Sigmoid colon (tissue), 7 donors: ENCODE data around the gene RHOJ. TPM values are rescaled to one million over a fixed set of nuclear protein-coding genes. Genes with fewer than 3 reads are reported as not detected.
A peak's percentile ranks its signal among the peaks of the same experiment; 100 is the strongest.

Experiments used
- DNase-seq: peaks from one replicate; pipeline ENCODE4 v3.0.0-alpha.2; 2019
- H3K27ac ChIP-seq, 4 donors: fragments of 200-600 bp; sonication (generic); one replicate each; pipeline ENCODE4 v1.5.1; 2016 to 2019; ENCODE audit warnings: mild to moderate bottlenecking in 1 of 4
- H3K27me3 ChIP-seq, 3 donors: fragments of 200-600 bp; sonication (generic); one replicate each; pipeline ENCODE4 v1.5.1; 2019; ENCODE audit warnings: mild to moderate bottlenecking in 1 of 3
- H3K36me3 ChIP-seq, 4 donors: fragments of 200-600 bp; sonication (generic); one replicate each; pipeline ENCODE4 v1.5.1; 2016 to 2019
- H3K4me1 ChIP-seq, 4 donors: fragments of 200-600 bp; sonication (generic); one replicate each; pipeline ENCODE4 v1.5.1; 2017 to 2019
- H3K4me3 ChIP-seq, 4 donors: fragments of 200-600 bp; sonication (generic); one replicate each; pipeline ENCODE4 v1.5.1; 2017 to 2019; ENCODE audit warnings: mild to moderate bottlenecking in 2 of 4, moderate library complexity in 1 of 4
- H3K9me3 ChIP-seq, 4 donors: fragments of 200-600 bp in 3 of 4; sonication (generic) in 3 of 4; one replicate each; pipeline versions ENCODE4 v1.5.1 to v1.6.1; 2013 to 2019
- CTCF ChIP-seq, 4 experiments: fragments of 450-650 bp in 3 of 4; fragments of 200-600 bp in 1 of 4; IDR thresholded peaks; one replicate each; pipeline ENCODE4 v1.5.1; 2016 to 2019; ENCODE audit warnings: antibody characterized with exemption in 4 of 4, mild to moderate bottlenecking in 3 of 4, moderate library complexity in 2 of 4
- EP300 ChIP-seq, 4 donors: sonication (generic); formaldehyde crosslinking; IDR thresholded peaks; one replicate each; pipeline ENCODE4 v1.6.1; 2017; ENCODE audit warnings: antibody characterized with exemption in 4 of 4
- POLR2A ChIP-seq, 2 donors: fragments of 450-650 bp; IDR thresholded peaks; one replicate each; pipeline ENCODE4 v1.6.1; 2016; ENCODE audit warnings: antibody characterized with exemption in 2 of 2, mild to moderate bottlenecking in 2 of 2, moderate library complexity in 2 of 2
- POLR2AphosphoS5 ChIP-seq, 4 donors: sonication (generic); formaldehyde crosslinking; IDR thresholded peaks; one replicate each; pipeline ENCODE4 v1.6.1; 2017; ENCODE audit warnings: antibody characterized with exemption in 4 of 4
- WGBS, 2 donors: extraction: QIAGEN DNeasy Blood & Tissue Kit; methylation state at CpG; one replicate each; pipeline ENCODE4 v1.1.7; 2013; 5-methylcytosine and 5-hydroxymethylcytosine counted together
- intact Hi-C: fragments of 100-400 bp; cut with DNase I; formaldehyde crosslinking; loops from one replicate; pipeline ENCODE4 v1.15.1; 2023
- polyA plus RNA-seq, 3 donors: library from polyadenylated mRNA; stranded (reverse); fragments of 200-250 nt; gene quantifications; one replicate each; pipeline ENCODE4 v1.2.3, GENCODE V29; 2013
- total RNA-seq, 4 donors: library from RNA; depleted of rRNA; stranded (reverse); fragments of >200 nt; gene quantifications; one replicate each; pipeline ENCODE4 v1.1.0, GENCODE V29; 2016
- donor health status: healthy with polysubstance abuse.
- donor health status: Bipolar disorder and iron deficiency.
- donor health status: healthy.

The RHOJ gene
- 10 to 100 TPM in 2 of 4 donors, 1 to 10 TPM in 2; 5.3 to 28.5 (median 10.3) TPM for total RNA-seq
- 1 to 10 TPM; 1.6 to 6.6 (median 6.4) TPM for polyA plus RNA-seq

DNA sequence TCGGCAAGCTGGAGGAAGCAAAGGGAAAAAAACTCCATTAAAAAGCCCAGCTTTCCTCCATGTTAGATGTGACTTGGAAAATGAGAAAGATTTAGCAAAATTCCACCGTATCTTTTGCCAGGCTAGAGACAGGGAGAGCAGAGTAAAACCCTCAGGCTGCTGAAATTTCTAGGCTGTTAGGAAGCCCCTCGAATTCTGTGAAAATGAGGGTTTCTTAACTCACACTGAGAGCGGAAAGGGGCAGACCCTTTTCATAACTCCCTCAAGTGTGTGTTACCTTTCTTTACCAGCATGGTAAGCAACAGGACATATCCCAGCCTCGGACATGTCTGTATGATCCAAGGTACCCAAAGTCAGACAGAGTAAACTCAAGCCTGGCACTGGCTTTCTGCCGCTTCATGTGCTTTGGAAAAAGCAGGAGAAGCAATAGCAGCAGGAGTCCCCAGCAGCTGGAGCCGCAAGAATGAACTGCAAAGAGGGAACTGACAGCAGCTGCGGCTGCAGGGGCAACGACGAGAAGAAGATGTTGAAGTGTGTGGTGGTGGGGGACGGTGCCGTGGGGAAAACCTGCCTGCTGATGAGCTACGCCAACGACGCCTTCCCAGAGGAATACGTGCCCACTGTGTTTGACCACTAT, at the start of gene RHOJ:
TSS of gene RHOJ (plus strand) at position 37 of the 637 bp plus-strand sequence. CDS start at position 464, 427 bp downstream.
- H3K36me3 ChIP-seq, result no peaks in the 10 kb centered on the region
- H3K4me3 ChIP-seq, result peak within 1 kb of the TSS; percentile 43 to 53 (median 50)
- H3K27ac ChIP-seq, result peak within 1 kb of the TSS; percentile 77 to 91 (median 86)
- TF ChIP-seq EP300 (IDR thresholded peaks at IDR 0.05) (no peak), POLR2A (IDR thresholded peaks at IDR 0.05) (no peak), CTCF (IDR thresholded peaks at IDR 0.05) (no peak), POLR2AphosphoS5 (IDR thresholded peaks at IDR 0.05) (peak in 2 of 4 donors; percentile 33 to 40)
- no peaks in the 10 kb centered on the region for H3K27me3 ChIP-seq
- peaks cover 0 to 33% (median 17%) of the 10 kb centered on the region in 4 donors for H3K4me1 ChIP-seq
- H3K9me3 ChIP-seq, result no peaks in the 10 kb centered on the region
- 20 to 65% methylated on average over 16 of the region's 16 CpGs for WGBS, 2 donors
- peak; percentile 66 for DNase-seq
- intact Hi-C loops, result loop anchor here (5.0 kb wide), 1 partner anchor 43 kb away; no protein-coding TSS in a partner anchor

DNA sequence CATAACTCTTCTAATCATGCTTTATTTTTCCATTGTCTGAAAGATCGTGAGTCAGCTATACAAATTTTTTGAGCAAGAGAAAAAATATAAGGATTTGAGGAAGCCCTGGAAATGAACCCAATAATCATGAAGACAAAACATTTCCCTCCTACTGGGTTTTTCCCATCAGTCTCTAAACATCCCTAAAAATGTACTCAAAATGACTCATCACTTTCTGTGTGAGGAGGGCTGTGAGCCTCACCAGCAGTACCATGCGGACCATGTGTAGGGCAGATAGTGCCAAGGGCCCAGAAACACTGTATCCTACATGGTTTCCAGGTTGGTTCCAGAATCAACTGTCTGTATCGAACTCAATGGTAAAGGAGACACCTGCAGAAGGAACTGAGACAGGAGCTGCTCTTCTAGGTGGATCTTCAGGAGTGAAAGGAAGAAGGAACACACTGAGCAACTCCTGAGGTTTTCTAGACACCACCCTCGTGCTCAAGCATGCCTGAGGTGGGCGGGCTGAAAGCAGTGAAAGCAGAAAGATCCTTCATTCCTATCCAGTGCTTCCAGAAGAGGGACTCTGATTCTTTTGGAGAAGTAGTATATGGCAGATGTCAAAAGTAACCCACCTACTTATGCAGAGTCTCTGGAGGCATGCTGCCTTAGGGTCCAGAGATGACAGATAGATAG, 48.6 kb upstream of the RHOJ start:
- intact Hi-C loops, result no loop called here
- no peaks in the 10 kb centered on the region for H3K27me3 ChIP-seq
- H3K36me3 ChIP-seq, result no peaks in the 10 kb centered on the region
- H3K27ac ChIP-seq, result no peak overlapping the region
- no peak for DNase-seq
- H3K4me1 ChIP-seq, result no peaks in the 10 kb centered on the region
- H3K4me3 ChIP-seq, result no peak overlapping the region
- 45 to 62% methylated on average over 5 of the region's 5 CpGs for WGBS, 2 donors
- TF ChIP-seq POLR2AphosphoS5 (IDR thresholded peaks at IDR 0.05) (no peak), POLR2A (IDR thresholded peaks at IDR 0.05) (no peak), CTCF (IDR thresholded peaks at IDR 0.05) (no peak), EP300 (IDR thresholded peaks at IDR 0.05) (no peak)
- H3K9me3 ChIP-seq, result peaks cover 0 to 4% (median 0%) of the 10 kb centered on the region in 4 donors

DNA sequence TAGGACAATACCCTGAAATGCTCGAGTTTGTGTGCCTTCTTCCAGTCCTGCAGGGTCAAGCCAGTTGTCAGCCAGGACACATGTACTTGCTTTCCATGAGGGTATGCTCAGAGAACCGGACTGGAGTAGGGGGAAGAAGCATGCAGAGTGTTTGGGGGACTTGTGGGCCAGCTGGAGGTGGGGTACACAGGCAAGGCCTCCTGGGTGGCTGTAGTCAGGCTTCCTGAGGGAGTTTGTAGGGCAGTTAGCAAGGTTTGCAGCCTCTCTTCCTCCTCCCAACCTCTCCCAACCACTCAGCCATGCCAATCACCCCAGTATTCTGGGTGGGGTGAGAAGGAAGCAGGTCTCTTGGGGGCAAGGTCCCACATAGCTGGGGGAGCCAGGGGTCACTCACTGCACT, 47.0 kb upstream of the RHOJ start:
- no peak for DNase-seq
- intact Hi-C loops, result no loop called here
- no peak for TF ChIP-seq POLR2A (IDR thresholded peaks at IDR 0.05)
- TF ChIP-seq EP300 (IDR thresholded peaks at IDR 0.05), result no peak
- TF ChIP-seq CTCF (IDR thresholded peaks at IDR 0.05), result no peak
- no peak for TF ChIP-seq POLR2AphosphoS5 (IDR thresholded peaks at IDR 0.05)
- no peak overlapping the region for H3K27ac ChIP-seq
- no peaks in the 10 kb centered on the region for H3K9me3 ChIP-seq
- 47 to 66% methylated on average over 2 of the region's 2 CpGs for WGBS, 2 donors
- no peaks in the 10 kb centered on the region for H3K36me3 ChIP-seq
- H3K27me3 ChIP-seq, result no peaks in the 10 kb centered on the region
- H3K4me1 ChIP-seq, result no peaks in the 10 kb centered on the region
- no peak overlapping the region for H3K4me3 ChIP-seq

GRCh38 chr14:63163306-63163705, 40.9 kb upstream of the RHOJ start:
- peaks cover 0 to 4% (median 2%) of the 10 kb centered on the region in 4 donors for H3K9me3 ChIP-seq
- H3K4me3 ChIP-seq, result no peak overlapping the region
- intact Hi-C loops, result no loop called here
- no peaks in the 10 kb centered on the region for H3K27me3 ChIP-seq
- 94% methylated on average over 1 of the region's 1 CpG for WGBS, 2 donors
- no peak overlapping the region for H3K27ac ChIP-seq
- DNase-seq, result no peak
- H3K4me1 ChIP-seq, result no peaks in the 10 kb centered on the region
- TF ChIP-seq POLR2A (IDR thresholded peaks at IDR 0.05), result no peak
- TF ChIP-seq POLR2AphosphoS5 (IDR thresholded peaks at IDR 0.05), result no peak
- no peak for TF ChIP-seq CTCF (IDR thresholded peaks at IDR 0.05)
- TF ChIP-seq EP300 (IDR thresholded peaks at IDR 0.05), result no peak
- no peaks in the 10 kb centered on the region for H3K36me3 ChIP-seq
